ENCODE results near the gene DEFB112. TPM values are rescaled to one million over a fixed set of nuclear protein-coding genes. Genes with fewer than 3 reads are reported as not detected.

The DEFB112 gene
- total RNA-seq, 2 experiments from 2014 or later: not detected

- Histone ChIP-seq H3K36me3 (ENCODE audit: insufficient read depth, low read length) (no peaks in the 10 kb centered on the region), H3K27me3 (ENCODE audit: control insufficient read depth in 1 of 2, insufficient read depth in 2 of 2, low read length in 2 of 2) (no peaks in the 10 kb centered on the region), H3K4me3 (ENCODE audit: low read length) (no peak overlapping the region), H3K4me1 (ENCODE audit: insufficient read depth, low read length) (no peaks in the 10 kb centered on the region), H3K27ac (ENCODE audit: low read depth in 1 of 2, low read length in 2 of 2) (no peak overlapping the region), H3K9me3 (ENCODE audit: control insufficient read depth in 1 of 2, insufficient read depth in 1 of 2, low read length in 2 of 2) (peaks cover 0 to 7% of the 10 kb centered on the region in 2 experiments)
- no peak overlapping the region for H3K4me3 Mint-ChIP-seq
- no peaks in the 10 kb centered on the region for H3K27me3 Mint-ChIP-seq
- H3K9me3 Mint-ChIP-seq: no peaks in the 10 kb centered on the region
- no peak for TF ChIP-seq CTCF (IDR thresholded peaks at IDR 0.05)
- H3K4me1 Mint-ChIP-seq (ENCODE audit: low read depth): no peaks in the 10 kb centered on the region
- ATAC-seq (ENCODE audit: poor library complexity) (no peak), DNase-seq (no peak)
- intact Hi-C loops (cut with DNase I, micrococcal nuclease): no loop called here
- ChIA-PET POLR2A (no interaction called here), CTCF (no interaction called here)
- H3K27ac Mint-ChIP-seq: no peak overlapping the region
- H3K36me3 Mint-ChIP-seq (ENCODE audit: low read depth): no peaks in the 10 kb centered on the region
Observed at GRCh38 chr6:50025258-50025657, 24.5 kb downstream of the DEFB112 start.

GRCh38 chr6:50021894-50022293 is 27.8 kb downstream of the DEFB112 start, which contains the start of gene DEFB110:
Gene DEFB110 (minus strand): TSS chr6:50021994. CDS start chr6:50021935, 59 bp downstream.
- CTCF ChIA-PET: no interaction called here
- DNase-seq (no peak), ATAC-seq (ENCODE audit: poor library complexity) (no peak)
- H3K27ac Mint-ChIP-seq: no peak within 1 kb of the TSS
- TF ChIP-seq CTCF (IDR thresholded peaks at IDR 0.05): no peak
- H3K9me3 ChIP-seq (ENCODE audit: control insufficient read depth in 1 of 2, insufficient read depth in 1 of 2, low read length in 2 of 2): peaks cover 0 to under 1% of the 10 kb centered on the region in 2 experiments
- H3K27me3 ChIP-seq (ENCODE audit: control insufficient read depth in 1 of 2, insufficient read depth in 2 of 2, low read length in 2 of 2): no peaks in the 10 kb centered on the region
- no peaks in the 10 kb centered on the region for H3K4me1 ChIP-seq (ENCODE audit: insufficient read depth, low read length)
- H3K4me1 Mint-ChIP-seq (ENCODE audit: low read depth): no peaks in the 10 kb centered on the region
- H3K4me3 Mint-ChIP-seq: no peak within 1 kb of the TSS
- no peaks in the 10 kb centered on the region for H3K9me3 Mint-ChIP-seq
- H3K27ac ChIP-seq (ENCODE audit: low read depth in 1 of 2, low read length in 2 of 2): no peak within 1 kb of the TSS
- H3K36me3 ChIP-seq (ENCODE audit: insufficient read depth, low read length): no peaks in the 10 kb centered on the region
- no peak within 1 kb of the TSS for H3K4me3 ChIP-seq (ENCODE audit: low read length)
- H3K27me3 Mint-ChIP-seq: no peaks in the 10 kb centered on the region
- intact Hi-C loops (cut with DNase I, micrococcal nuclease): no loop called here
- H3K36me3 Mint-ChIP-seq (ENCODE audit: low read depth): no peaks in the 10 kb centered on the region
- POLR2A ChIA-PET: no interaction called here

- no peaks in the 10 kb centered on the region for H3K27me3 ChIP-seq (ENCODE audit: control insufficient read depth in 1 of 2, insufficient read depth in 2 of 2, low read length in 2 of 2)
- ChIA-PET CTCF (no interaction called here), POLR2A (no interaction called here)
- Mint-ChIP-seq H3K4me1 (ENCODE audit: low read depth) (no peaks in the 10 kb centered on the region), H3K9me3 (peaks cover 1% of the 10 kb centered on the region), H3K36me3 (ENCODE audit: low read depth) (no peaks in the 10 kb centered on the region), H3K27ac (no peak overlapping the region), H3K4me3 (no peak overlapping the region), H3K27me3 (no peaks in the 10 kb centered on the region)
- no peak for DNase-seq
- intact Hi-C loops (cut with DNase I, micrococcal nuclease): no loop called here
- no peak overlapping the region for H3K27ac ChIP-seq (ENCODE audit: low read depth in 1 of 2, low read length in 2 of 2)
- no peak overlapping the region for H3K4me3 ChIP-seq (ENCODE audit: low read length)
- no peaks in the 10 kb centered on the region for H3K36me3 ChIP-seq (ENCODE audit: insufficient read depth, low read length)
- ATAC-seq (ENCODE audit: poor library complexity): no peak
- TF ChIP-seq CTCF (IDR thresholded peaks at IDR 0.05): no peak
- no peaks in the 10 kb centered on the region for H3K9me3 ChIP-seq (ENCODE audit: control insufficient read depth in 1 of 2, insufficient read depth in 1 of 2, low read length in 2 of 2)
- H3K4me1 ChIP-seq (ENCODE audit: insufficient read depth, low read length): no peaks in the 10 kb centered on the region
Observed at GRCh38 chr6:50007819-50008218, 41.9 kb downstream of the DEFB112 start.
